Stimulated activated naive CD4-positive, alpha-beta T cell (primary cell): Measurements from ENCODE around the gene PRPF18.
"Not testable (repeated sequence)": the region's sequence is repeated elsewhere in the genome, so short reads cannot be mapped to it uniquely, and the experiment has no call there.

ENCODE experiments used
- DNase-seq, 6 experiments: peaks; one replicate each; lab custom pipeline; 2025; lab: John Stamatoyannopoulos, UW

PRPF18 gene, protein sequence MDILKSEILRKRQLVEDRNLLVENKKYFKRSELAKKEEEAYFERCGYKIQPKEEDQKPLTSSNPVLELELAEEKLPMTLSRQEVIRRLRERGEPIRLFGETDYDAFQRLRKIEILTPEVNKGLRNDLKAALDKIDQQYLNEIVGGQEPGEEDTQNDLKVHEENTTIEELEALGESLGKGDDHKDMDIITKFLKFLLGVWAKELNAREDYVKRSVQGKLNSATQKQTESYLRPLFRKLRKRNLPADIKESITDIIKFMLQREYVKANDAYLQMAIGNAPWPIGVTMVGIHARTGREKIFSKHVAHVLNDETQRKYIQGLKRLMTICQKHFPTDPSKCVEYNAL

GRCh38 chr10:13586676-13587355, at the start of gene PRPF18:
Gene PRPF18 (plus strand): TSS chr10:13586965. CDS start chr10:13587087, 122 bp downstream.
- DNase-seq = peak; percentile 86 to 94 (median 91)

GRCh38 chr10:13537985-13538384, 48.8 kb upstream of the PRPF18 start:
- not testable (repeated sequence) for DNase-seq

DNA sequence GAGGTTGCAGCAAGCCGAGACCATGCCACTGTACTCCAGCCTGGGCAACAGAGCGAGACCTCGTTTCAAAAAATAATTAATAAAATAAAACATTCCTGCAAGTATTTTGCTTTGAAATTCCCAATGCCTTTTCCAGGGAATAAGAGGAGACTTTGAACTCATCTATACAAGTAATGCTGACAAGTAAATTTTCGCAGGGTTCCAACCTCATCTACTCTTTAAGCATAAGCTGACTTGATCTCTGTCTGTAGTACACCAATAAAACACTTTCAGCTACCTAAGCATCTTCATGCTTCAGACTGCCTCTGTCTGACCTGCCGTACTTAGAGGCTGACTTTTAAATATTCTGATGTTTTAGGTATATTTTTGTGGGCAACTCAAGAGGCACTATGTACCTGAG, 44.2 kb upstream of the PRPF18 start:
- DNase-seq = no peak

GRCh38 chr10:13550802-13551201, 36.0 kb upstream of the PRPF18 start:
- DNase-seq = no peak

- DNase-seq = no peak
Observed at GRCh38 chr10:13555884-13556510, 30.8 kb upstream of the PRPF18 start.

DNA sequence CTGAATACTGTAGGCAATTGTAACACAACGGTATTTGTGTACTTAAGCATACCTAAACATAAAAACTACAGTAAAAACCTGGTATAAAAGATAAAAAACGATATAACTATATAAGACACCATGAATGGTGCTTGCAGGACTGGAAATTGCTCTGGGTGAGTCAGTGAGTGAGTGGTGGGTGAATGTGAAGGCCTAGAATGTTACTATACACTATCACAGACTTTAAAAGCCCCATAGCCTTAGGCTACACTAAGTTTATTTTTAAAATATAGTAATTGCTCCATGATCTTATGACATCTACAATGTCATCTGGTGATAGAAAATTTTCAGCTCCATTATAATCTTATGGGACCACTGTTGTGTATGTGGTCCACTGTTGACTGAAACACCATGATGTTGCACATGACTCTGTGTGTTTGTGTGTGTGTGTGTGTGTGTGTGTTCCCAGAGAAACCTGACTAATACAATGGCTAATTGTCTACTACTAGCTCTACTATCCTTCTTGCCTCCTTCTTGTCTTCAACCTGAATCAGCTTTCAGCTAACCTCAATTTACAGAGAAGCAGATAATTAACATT, 27.6 kb upstream of the PRPF18 start:
- DNase-seq = no peak

GRCh38 chr10:13560597-13560996, 26.2 kb upstream of the PRPF18 start:
- DNase-seq = no peak

GRCh38 chr10:13563481-13564445, 23.0 kb upstream of the PRPF18 start:
- no peak for DNase-seq

- no peak for DNase-seq
Observed at GRCh38 chr10:13564576-13564975, 22.2 kb upstream of the PRPF18 start.

DNA sequence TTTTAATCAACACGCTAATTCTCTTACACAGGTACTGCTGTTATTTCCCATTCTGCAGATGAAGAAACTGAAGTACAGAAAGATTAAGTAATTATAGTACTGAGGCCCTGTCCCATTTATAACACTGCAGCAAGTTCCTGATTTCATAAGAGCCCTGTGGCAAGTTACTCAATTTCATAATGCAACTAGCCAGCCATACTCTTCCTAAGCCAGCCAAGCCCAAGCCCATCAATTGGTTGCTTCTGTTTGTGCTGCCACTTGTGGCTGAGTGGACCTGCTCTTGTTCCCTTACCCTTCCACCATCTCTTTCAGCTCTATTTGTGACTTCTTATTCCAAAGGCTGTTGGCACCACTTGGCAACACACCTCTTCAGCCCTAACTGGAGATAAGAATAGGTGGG, 19.7 kb upstream of the PRPF18 start:
- no peak for DNase-seq

GRCh38 chr10:13571541-13571940, 15.2 kb upstream of the PRPF18 start:
- DNase-seq = no peak

GRCh38 chr10:13573960-13574359, 12.8 kb upstream of the PRPF18 start:
- no peak for DNase-seq

DNA sequence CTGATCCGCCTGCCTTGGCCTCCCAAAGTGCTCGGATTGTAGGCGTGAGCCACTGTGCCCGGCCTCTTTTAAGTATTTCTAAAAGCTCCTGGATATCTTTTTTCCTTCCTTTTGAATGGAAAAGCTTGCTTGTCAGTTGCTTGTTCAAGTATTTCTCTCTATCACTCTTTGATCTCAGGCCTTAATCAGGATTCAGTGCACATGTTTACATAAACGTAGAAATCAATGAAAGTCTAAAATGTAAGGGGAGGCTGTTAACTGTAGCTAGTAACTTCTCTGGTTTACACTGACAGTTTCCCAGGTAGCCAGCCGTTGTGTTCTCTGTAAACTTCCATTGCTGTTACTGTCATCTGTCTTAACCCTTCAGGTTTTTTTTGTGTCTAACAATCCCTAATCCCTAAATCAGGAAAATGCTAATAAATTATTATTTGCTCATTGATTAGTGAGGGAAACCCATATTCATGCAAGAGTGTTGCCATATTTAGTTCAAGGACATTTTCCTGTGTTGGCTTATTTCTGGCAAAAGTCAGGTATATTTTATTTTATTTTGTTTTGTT, 1.5 kb upstream of the PRPF18 start:
- DNase-seq = no peak

- no peak for DNase-seq
Observed at GRCh38 chr10:13585943-13586342, 822 bp upstream of the PRPF18 start.

- no peak for DNase-seq
Observed at GRCh38 chr10:13587391-13587790, 626 bp downstream of the PRPF18 start.

DNA sequence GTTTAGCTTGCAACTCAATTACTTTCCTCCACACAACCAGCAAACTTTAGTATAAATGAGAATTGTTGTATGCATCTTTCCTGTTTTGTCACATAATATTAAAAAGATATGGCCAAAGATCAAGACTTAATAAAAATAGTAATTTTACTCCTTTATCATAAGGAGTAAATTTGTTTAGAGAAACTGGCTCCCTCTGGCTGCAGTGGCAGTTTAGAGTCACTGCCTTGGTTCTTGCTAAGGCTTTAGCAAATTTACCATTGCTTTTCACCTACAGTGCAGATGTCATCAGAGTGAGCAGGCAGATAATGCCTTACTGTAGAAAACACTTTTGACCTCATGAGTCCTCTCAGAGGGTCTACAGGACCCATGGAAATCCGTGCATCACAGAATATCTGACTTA, 2.6 kb downstream of the PRPF18 start:
- DNase-seq = no peak

GRCh38 chr10:13590886-13591285, 4.1 kb downstream of the PRPF18 start:
- DNase-seq = no peak

DNA sequence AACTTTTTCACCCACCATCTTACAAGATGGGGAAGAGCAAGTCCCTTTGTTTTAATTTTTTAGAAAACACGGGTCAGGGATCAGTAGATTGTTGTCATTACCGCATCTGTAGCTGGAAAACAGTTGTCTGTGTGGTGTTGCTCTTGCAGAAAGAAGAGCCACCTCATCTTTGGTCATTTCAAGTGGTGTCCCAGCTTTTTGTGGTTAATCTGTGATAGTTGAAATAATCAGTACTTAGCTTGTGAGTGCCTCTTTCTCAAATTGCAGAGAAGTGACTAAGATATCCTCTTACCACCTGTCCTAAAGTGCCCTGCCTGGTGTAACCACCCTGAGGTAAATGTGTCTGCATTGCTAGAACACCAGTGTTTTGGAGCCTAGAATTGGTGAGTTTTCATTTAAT, 5.5 kb downstream of the PRPF18 start:
- DNase-seq = no peak

DNA sequence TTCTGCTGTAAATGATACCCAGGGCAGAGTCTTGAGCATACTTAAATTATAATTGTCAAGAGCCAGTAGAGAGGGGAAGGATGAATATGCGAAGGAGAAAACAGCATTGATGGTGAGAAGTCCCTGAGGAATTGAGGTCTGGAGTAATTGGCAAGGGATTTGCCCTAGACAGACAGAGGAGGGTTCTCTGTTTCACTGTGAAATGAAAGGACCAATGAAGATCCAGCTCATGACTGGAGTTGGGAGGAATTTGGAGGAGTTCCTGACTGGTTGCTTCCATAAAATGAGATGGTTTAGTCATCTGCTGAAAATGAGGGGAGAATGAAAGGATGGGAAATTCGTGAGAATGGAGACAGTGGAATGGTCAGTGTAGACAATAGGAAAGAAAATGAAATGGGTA, 6.8 kb downstream of the PRPF18 start:
- DNase-seq = no peak

- no peak for DNase-seq
Observed at GRCh38 chr10:13594641-13595040, 7.9 kb downstream of the PRPF18 start.

- DNase-seq = no peak
Observed at GRCh38 chr10:13597909-13598308, 11.1 kb downstream of the PRPF18 start.
